HepG2 (cell line): ENCODE measurements around the gene SLC25A33. TPM values are rescaled to one million over a fixed set of nuclear protein-coding genes. Genes with fewer than 3 reads are reported as not detected.

Source experiments
- ATF7 ChIP-seq, 2 experiments: fragments of 450-650 bp in 1 of 2; sonication (generic) in 1 of 2; formaldehyde crosslinking in 1 of 2; IDR thresholded peaks; 2 replicates each; pipeline versions ENCODE4 v1.4.0 to v1.6.1; 2016 to 2020; ENCODE audit warnings: antibody characterized with exemption in 1 of 2, mild to moderate bottlenecking in 1 of 2, missing genetic modification reagents in 1 of 2
- ATRX ChIP-seq: sonication (generic); formaldehyde crosslinking; IDR thresholded peaks from 2 replicates; pipeline ENCODE4 v1.4.0; 2020; ENCODE audit warnings: missing genetic modification reagents, borderline replicate concordance
- HOXA7 ChIP-seq: sonication (generic); formaldehyde crosslinking; IDR thresholded peaks from 2 replicates; pipeline ENCODE4 v1.8.1; 2022; ENCODE audit warnings: mild to moderate bottlenecking, missing genetic modification reagents, moderate library complexity
- KLF16 ChIP-seq, 2 experiments: sonication (generic) in 1 of 2; formaldehyde crosslinking in 1 of 2; IDR thresholded peaks; 2 replicates each; pipeline versions ENCODE4 v1.6.1 to v1.8.0; 2016 to 2023; ENCODE audit warnings: missing genetic modification reagents in 2 of 2, missing compliant biosample characterization in 1 of 2
- NFIB ChIP-seq: sonication (generic); formaldehyde crosslinking; IDR thresholded peaks from 2 replicates; pipeline ENCODE4 v1.9.0; 2021; ENCODE audit warnings: missing genetic modification reagents, mild to moderate bottlenecking, borderline replicate concordance
- RAD21 ChIP-seq: fragments of 450-650 bp; formaldehyde crosslinking; IDR thresholded peaks from 2 replicates; pipeline ENCODE4 v1.5.0; 2020; ENCODE audit warnings: mild to moderate bottlenecking
- RFXANK ChIP-seq: IDR thresholded peaks from 2 replicates; pipeline ENCODE4 v1.6.1; 2016
- SOX6 ChIP-seq, 2 experiments: fragments of 450-650 bp in 1 of 2; sonication (generic) in 1 of 2; formaldehyde crosslinking in 1 of 2; IDR thresholded peaks; 2 replicates each; pipeline versions ENCODE4 v1.4.0 to v1.6.1; 2017 to 2020; ENCODE audit warnings: antibody characterized with exemption in 1 of 2, mild to moderate bottlenecking in 1 of 2, missing genetic modification reagents in 1 of 2
- TGIF2 ChIP-seq: IDR thresholded peaks from 2 replicates; pipeline ENCODE4 v1.6.1; 2016; ENCODE audit warnings: control low read depth, missing compliant biosample characterization
- THAP11 ChIP-seq: IDR thresholded peaks from 2 replicates; pipeline ENCODE4 v1.6.1; 2016; ENCODE audit warnings: missing biosample characterization, missing genetic modification reagents
- U2AF2 ChIP-seq: fragments of 200-400 bp; formaldehyde crosslinking; IDR thresholded peaks from 2 replicates; pipeline ENCODE4 v1.6.1; 2017; ENCODE audit warnings: low read depth, mild to moderate bottlenecking, low read length
- YY1 ChIP-seq: IDR thresholded peaks from 2 replicates; pipeline ENCODE4 v1.6.1; 2011; ENCODE audit warnings: low read length, low read depth, moderate library complexity, mild to moderate bottlenecking; ENCODE audit not compliant: insufficient read depth, insufficient replicate concordance
- ZMYM4 ChIP-seq: sonication (generic); formaldehyde crosslinking; IDR thresholded peaks from 2 replicates; pipeline ENCODE4 v1.8.1; 2023; ENCODE audit warnings: mild to moderate bottlenecking, missing genetic modification reagents
- ZNF276 ChIP-seq: sonication (generic); formaldehyde crosslinking; IDR thresholded peaks from 2 replicates; pipeline ENCODE4 v1.4.0; 2020; ENCODE audit warnings: mild to moderate bottlenecking, low read depth, missing genetic modification reagents
- ZNF331 ChIP-seq: sonication (generic); formaldehyde crosslinking; IDR thresholded peaks from 2 replicates; pipeline ENCODE4 v1.4.0; 2020; ENCODE audit warnings: missing genetic modification reagents
- polyA plus RNA-seq, 8 experiments: library from polyadenylated mRNA; depleted of rRNA in 3 of 8; stranded (reverse) in 7 of 8; unstranded in 1 of 8; fragments of >200 nt; fragmentation: Illumina TruSeq in 4 of 8; extraction: Trizol in 4 of 8; gene quantifications; 2 replicates each; pipeline versions ENCODE4 v1.2.1 to v1.2.3, GENCODE V29; 2011 to 2016; ENCODE audit warnings: low read depth in 4 of 8, missing spikeins in 1 of 8, mixed read lengths in 1 of 8; ENCODE audit not compliant: insufficient read depth in 1 of 8
- total RNA-seq, 5 experiments: library from RNA; depleted of rRNA; stranded (reverse); fragments of >200 nt; fragmentation: Illumina TruSeq; extraction: Trizol; gene quantifications; 2 replicates each; pipeline ENCODE4 v1.2.3, GENCODE V29; 2016; ENCODE audit warnings: low read depth in 1 of 5
- TF ChIP-seq, protein P1 (sequence below): sonication (generic); formaldehyde crosslinking; IDR thresholded peaks from 2 replicates; pipeline ENCODE4 v1.4.0; 2020; ENCODE audit warnings: missing genetic modification reagents
- TF ChIP-seq, protein P2 (sequence below): sonication (generic); formaldehyde crosslinking; IDR thresholded peaks from 2 replicates; pipeline ENCODE4 v1.4.0; 2020; ENCODE audit warnings: mild to moderate bottlenecking, missing genetic modification reagents
- TF ChIP-seq, protein P3 (sequence below): sonication (generic); formaldehyde crosslinking; IDR thresholded peaks from 2 replicates; pipeline ENCODE4 v1.5.0; 2020; ENCODE audit warnings: missing genetic modification reagents
- TF ChIP-seq, protein P4 (sequence below): sonication (generic); formaldehyde crosslinking; IDR thresholded peaks from 2 replicates; pipeline ENCODE4 v1.4.0; 2020; ENCODE audit warnings: mild to moderate bottlenecking, missing genetic modification reagents
- TF ChIP-seq, protein P5 (sequence below): sonication (generic); formaldehyde crosslinking; IDR thresholded peaks from 2 replicates; pipeline ENCODE4 v1.4.0; 2020; ENCODE audit warnings: mild to moderate bottlenecking, missing genetic modification reagents

The SLC25A33 gene
- total and polyA plus RNA-seq, 2 of the 13 experiments (the other 11 are each of a cell fraction or from before 2014, with no cell fraction given), result 15.4 to 50.3 TPM

DNA sequence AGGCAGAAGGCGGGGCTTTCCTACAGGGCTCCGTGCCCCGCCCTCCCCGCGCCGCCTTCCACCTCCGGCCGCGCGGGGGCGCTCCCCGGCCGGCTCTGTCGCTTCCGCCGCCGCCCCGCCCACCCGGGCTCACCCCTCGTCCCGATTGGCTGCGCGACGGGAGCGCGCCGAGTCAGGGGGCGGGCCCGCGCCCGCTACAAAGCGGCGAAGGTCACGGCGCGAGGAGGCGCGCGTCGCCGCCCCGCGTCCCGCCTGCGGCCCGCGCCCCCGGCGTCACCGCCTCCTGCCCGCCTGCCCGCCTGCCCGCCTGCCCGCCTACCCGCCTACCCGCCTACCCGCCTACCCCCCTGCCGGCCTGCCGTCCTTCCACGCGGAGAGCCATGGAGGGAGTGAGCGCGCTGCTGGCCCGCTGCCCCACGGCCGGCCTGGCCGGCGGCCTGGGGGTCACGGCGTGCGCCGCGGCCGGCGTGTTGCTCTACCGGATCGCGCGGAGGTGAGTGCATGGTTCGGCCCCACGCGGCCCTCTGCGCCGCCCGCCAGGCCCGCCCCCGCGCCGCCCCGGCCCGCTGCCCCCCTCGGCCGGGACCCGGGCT, 49.4 kb downstream of the SLC25A33 start, which contains the start of gene TMEM201 (continued):
- TF ChIP-seq THAP11 (CRISPR knock-in tag) (peak; percentile 53), NFIB (CRISPR knock-in tag) (no peak), HOXA7 (no peak), ATF7 (IDR thresholded peaks at IDR 0.05) (no peak), ATF7 (CRISPR knock-in tag; IDR thresholded peaks at IDR 0.05) (no peak), RFXANK (CRISPR knock-in tag) (no peak), SOX6 (IDR thresholded peaks at IDR 0.05) (no peak), SOX6 (CRISPR knock-in tag; IDR thresholded peaks at IDR 0.05) (no peak), TGIF2 (0 out of 2 replicates have a peak, but pooled peaks have one; percentile 23), ATRX (CRISPR knock-in tag) (no peak), ZNF276 (0 out of 2 replicates have a peak, but pooled peaks have one; percentile 10), ZMYM4 (CRISPR knock-in tag) (peak; percentile 21; the same call in 1 of the 2 replicates), YY1 (peak; percentile 51), RAD21 (CRISPR knock-in tag) (peak; percentile 54; the same call in 1 of the 2 replicates), U2AF2 (no peak), KLF16 (CRISPR knock-in tag; IDR thresholded peaks at IDR 0.05) (0 out of 4 replicates have a peak, but pooled peaks of 1 of the 2 experiments have one; percentile 17), ZNF331 (CRISPR knock-in tag) (no peak)
- TF ChIP-seq, protein P1, sequence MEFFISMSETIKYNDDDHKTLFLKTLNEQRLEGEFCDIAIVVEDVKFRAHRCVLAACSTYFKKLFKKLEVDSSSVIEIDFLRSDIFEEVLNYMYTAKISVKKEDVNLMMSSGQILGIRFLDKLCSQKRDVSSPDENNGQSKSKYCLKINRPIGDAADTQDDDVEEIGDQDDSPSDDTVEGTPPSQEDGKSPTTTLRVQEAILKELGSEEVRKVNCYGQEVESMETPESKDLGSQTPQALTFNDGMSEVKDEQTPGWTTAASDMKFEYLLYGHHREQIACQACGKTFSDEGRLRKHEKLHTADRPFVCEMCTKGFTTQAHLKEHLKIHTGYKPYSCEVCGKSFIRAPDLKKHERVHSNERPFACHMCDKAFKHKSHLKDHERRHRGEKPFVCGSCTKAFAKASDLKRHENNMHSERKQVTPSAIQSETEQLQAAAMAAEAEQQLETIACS, result peak; percentile 84
- TF ChIP-seq, protein P2, sequence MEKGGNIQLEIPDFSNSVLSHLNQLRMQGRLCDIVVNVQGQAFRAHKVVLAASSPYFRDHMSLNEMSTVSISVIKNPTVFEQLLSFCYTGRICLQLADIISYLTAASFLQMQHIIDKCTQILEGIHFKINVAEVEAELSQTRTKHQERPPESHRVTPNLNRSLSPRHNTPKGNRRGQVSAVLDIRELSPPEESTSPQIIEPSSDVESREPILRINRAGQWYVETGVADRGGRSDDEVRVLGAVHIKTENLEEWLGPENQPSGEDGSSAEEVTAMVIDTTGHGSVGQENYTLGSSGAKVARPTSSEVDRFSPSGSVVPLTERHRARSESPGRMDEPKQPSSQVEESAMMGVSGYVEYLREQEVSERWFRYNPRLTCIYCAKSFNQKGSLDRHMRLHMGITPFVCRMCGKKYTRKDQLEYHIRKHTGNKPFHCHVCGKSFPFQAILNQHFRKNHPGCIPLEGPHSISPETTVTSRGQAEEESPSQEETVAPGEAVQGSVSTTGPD (CRISPR knock-in tag), result no peak
- TF ChIP-seq, protein P3, sequence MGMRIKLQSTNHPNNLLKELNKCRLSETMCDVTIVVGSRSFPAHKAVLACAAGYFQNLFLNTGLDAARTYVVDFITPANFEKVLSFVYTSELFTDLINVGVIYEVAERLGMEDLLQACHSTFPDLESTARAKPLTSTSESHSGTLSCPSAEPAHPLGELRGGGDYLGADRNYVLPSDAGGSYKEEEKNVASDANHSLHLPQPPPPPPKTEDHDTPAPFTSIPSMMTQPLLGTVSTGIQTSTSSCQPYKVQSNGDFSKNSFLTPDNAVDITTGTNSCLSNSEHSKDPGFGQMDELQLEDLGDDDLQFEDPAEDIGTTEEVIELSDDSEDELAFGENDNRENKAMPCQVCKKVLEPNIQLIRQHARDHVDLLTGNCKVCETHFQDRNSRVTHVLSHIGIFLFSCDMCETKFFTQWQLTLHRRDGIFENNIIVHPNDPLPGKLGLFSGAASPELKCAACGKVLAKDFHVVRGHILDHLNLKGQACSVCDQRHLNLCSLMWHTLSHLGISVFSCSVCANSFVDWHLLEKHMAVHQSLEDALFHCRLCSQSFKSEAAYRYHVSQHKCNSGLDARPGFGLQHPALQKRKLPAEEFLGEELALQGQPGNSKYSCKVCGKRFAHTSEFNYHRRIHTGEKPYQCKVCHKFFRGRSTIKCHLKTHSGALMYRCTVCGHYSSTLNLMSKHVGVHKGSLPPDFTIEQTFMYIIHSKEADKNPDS (CRISPR knock-in tag), result no peak
- TF ChIP-seq, protein P4, sequence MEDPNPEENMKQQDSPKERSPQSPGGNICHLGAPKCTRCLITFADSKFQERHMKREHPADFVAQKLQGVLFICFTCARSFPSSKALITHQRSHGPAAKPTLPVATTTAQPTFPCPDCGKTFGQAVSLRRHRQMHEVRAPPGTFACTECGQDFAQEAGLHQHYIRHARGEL (CRISPR knock-in tag), result no peak
- TF ChIP-seq, protein P5, sequence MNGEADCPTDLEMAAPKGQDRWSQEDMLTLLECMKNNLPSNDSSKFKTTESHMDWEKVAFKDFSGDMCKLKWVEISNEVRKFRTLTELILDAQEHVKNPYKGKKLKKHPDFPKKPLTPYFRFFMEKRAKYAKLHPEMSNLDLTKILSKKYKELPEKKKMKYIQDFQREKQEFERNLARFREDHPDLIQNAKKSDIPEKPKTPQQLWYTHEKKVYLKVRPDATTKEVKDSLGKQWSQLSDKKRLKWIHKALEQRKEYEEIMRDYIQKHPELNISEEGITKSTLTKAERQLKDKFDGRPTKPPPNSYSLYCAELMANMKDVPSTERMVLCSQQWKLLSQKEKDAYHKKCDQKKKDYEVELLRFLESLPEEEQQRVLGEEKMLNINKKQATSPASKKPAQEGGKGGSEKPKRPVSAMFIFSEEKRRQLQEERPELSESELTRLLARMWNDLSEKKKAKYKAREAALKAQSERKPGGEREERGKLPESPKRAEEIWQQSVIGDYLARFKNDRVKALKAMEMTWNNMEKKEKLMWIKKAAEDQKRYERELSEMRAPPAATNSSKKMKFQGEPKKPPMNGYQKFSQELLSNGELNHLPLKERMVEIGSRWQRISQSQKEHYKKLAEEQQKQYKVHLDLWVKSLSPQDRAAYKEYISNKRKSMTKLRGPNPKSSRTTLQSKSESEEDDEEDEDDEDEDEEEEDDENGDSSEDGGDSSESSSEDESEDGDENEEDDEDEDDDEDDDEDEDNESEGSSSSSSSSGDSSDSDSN, result peak; percentile 40; the same call in 1 of the 2 replicates
